ENCODE measurements around the gene VAV1. TPM values are rescaled to one million over a fixed set of nuclear protein-coding genes. Genes with fewer than 3 reads are reported as not detected.

Gene VAV1
- total RNA-seq, 1 experiment from 2014 or later = 0.83 TPM

DNA sequence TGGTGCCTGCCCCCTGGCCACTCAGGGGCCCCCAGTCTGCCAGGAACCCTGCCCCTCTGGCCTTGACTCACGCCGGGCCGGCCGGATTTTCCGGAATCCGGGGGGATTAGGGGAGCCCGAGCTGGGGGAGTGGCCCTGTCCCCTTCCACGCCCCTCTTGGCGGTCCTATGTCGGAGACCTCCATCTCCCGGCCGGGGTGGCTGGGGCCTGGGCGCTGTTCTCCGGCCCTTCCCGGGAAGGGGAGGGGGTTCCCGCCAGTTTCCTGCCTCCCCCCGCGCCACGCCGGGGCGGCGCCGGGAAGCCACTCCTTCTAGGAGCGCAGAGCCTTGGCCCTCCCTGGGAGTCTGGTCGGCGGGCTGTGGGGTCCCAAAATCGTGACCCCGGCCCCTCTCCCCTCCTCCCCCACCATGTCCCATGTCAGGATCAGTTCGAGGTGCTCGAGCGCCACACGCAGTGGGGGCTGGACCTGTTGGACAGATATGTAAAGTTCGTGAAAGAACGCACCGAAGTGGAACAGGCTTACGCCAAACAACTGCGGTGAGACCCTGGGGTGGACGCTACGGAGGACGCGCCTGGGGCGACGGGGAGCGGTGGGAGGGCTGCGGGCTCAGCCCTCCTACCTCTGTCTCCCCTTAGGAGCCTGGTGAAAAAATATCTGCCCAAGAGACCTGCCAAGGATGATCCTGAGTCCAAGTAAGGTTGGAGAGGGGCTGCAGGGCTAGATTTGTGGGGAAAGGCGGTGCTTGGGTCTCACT, 31.7 kb upstream of the VAV1 start:
- ATAC-seq (peak; percentile 2; the same call in 1 of the 2 replicates), DNase-seq (ENCODE audit: low spot score) (peak; percentile 75)
- Mint-ChIP-seq H3K27ac (peak overlapping the region; percentile 87), H3K27me3 (ENCODE audit: low read depth) (no peaks in the 10 kb centered on the region), H3K4me3 (peak overlapping the region; percentile 84), H3K9me3 (no peaks in the 10 kb centered on the region), H3K36me3 (peaks cover 28% of the 10 kb centered on the region), H3K4me1 (peaks cover 51% of the 10 kb centered on the region)
- POLR2A ChIA-PET = interaction anchor here (1.0 to 3.9 kb wide), 2 partner anchors 12 to 26 kb away, joined by 5 to 29 read pairs; partner anchors contain the start of gene SH2D3A
- TF ChIP-seq SOX15 (CRISPR knock-in tag; IDR thresholded peaks at IDR 0.05) (no peak), IRF1 (CRISPR knock-in tag; IDR thresholded peaks at IDR 0.05) (no peak), ZNF425 (CRISPR knock-in tag; conservative IDR thresholded peaks at IDR 0.05) (no peak), ATF1 (CRISPR knock-in tag; IDR thresholded peaks at IDR 0.05) (no peak), ETV6 (CRISPR knock-in tag; IDR thresholded peaks at IDR 0.05) (no peak), EMX1 (CRISPR knock-in tag; IDR thresholded peaks at IDR 0.05) (no peak), PRRX2 (CRISPR knock-in tag; IDR thresholded peaks at IDR 0.05) (no peak), ZNF219 (CRISPR knock-in tag; IDR thresholded peaks at IDR 0.05; ENCODE audit: borderline replicate concordance) (no peak), E2F5 (CRISPR knock-in tag; IDR thresholded peaks at IDR 0.05) (0 out of 2 replicates have a peak, but pooled peaks have one; percentile 41), SMAD4 (CRISPR knock-in tag; IDR thresholded peaks at IDR 0.05) (no peak), SP1 (CRISPR knock-in tag; conservative IDR thresholded peaks at IDR 0.05) (0 out of 2 replicates have a peak, but pooled peaks have one; percentile 36)
- CTCF ChIA-PET = interaction anchor here (1.0 to 1.1 kb wide), 2 partner anchors 12 to 224 kb away, joined by 3 to 8 read pairs; no protein-coding TSS in a partner anchor

DNA sequence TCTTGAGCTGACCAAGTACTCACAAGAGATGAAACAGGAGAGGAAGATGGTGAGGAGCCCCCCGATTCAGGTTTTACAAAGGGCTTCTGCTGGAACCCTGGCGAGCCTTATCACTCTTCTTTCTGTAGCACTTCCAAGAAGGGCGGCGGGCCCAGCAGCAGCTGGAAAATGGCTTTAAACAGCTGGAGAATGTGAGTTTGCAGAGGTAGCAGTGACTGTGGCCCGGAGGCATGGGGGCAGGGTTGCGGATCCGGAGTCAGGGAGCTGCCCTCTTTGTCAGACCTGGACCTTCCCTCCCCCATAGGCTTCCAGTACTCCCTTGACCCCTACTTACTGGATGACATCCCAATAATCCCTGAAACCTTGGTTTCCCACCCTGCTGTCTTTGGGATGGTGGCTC, 29.4 kb upstream of the VAV1 start:
- peak overlapping the region; percentile 25 for H3K4me3 Mint-ChIP-seq
- H3K9me3 Mint-ChIP-seq = no peaks in the 10 kb centered on the region
- H3K36me3 Mint-ChIP-seq = peaks cover 46% of the 10 kb centered on the region
- no peaks in the 10 kb centered on the region for H3K27me3 Mint-ChIP-seq (ENCODE audit: low read depth)
- no peak for ATAC-seq
- DNase-seq (ENCODE audit: low spot score) = no peak
- peak overlapping the region; percentile 93 for H3K27ac Mint-ChIP-seq
- H3K4me1 Mint-ChIP-seq = peaks cover 42% of the 10 kb centered on the region
- ChIA-PET POLR2A (interaction anchor here (1.4 kb wide), 1 partner anchor 9 kb away, joined by 6 read pairs; no protein-coding TSS in a partner anchor), CTCF (no interaction called here)
- TF ChIP-seq, protein P1, sequence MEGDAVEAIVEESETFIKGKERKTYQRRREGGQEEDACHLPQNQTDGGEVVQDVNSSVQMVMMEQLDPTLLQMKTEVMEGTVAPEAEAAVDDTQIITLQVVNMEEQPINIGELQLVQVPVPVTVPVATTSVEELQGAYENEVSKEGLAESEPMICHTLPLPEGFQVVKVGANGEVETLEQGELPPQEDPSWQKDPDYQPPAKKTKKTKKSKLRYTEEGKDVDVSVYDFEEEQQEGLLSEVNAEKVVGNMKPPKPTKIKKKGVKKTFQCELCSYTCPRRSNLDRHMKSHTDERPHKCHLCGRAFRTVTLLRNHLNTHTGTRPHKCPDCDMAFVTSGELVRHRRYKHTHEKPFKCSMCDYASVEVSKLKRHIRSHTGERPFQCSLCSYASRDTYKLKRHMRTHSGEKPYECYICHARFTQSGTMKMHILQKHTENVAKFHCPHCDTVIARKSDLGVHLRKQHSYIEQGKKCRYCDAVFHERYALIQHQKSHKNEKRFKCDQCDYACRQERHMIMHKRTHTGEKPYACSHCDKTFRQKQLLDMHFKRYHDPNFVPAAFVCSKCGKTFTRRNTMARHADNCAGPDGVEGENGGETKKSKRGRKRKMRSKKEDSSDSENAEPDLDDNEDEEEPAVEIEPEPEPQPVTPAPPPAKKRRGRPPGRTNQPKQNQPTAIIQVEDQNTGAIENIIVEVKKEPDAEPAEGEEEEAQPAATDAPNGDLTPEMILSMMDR (IDR thresholded peaks at IDR 0.05) = no peak
- no peak for TF ChIP-seq ARID4B (CRISPR knock-in tag; IDR thresholded peaks at IDR 0.05; ENCODE audit: borderline replicate concordance)
- TF ChIP-seq, protein P2, sequence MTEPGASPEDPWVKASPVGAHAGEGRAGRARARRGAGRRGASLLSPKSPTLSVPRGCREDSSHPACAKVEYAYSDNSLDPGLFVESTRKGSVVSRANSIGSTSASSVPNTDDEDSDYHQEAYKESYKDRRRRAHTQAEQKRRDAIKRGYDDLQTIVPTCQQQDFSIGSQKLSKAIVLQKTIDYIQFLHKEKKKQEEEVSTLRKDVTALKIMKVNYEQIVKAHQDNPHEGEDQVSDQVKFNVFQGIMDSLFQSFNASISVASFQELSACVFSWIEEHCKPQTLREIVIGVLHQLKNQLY (CRISPR knock-in tag; IDR thresholded peaks at IDR 0.05) = no peak
- TF ChIP-seq, protein P3, sequence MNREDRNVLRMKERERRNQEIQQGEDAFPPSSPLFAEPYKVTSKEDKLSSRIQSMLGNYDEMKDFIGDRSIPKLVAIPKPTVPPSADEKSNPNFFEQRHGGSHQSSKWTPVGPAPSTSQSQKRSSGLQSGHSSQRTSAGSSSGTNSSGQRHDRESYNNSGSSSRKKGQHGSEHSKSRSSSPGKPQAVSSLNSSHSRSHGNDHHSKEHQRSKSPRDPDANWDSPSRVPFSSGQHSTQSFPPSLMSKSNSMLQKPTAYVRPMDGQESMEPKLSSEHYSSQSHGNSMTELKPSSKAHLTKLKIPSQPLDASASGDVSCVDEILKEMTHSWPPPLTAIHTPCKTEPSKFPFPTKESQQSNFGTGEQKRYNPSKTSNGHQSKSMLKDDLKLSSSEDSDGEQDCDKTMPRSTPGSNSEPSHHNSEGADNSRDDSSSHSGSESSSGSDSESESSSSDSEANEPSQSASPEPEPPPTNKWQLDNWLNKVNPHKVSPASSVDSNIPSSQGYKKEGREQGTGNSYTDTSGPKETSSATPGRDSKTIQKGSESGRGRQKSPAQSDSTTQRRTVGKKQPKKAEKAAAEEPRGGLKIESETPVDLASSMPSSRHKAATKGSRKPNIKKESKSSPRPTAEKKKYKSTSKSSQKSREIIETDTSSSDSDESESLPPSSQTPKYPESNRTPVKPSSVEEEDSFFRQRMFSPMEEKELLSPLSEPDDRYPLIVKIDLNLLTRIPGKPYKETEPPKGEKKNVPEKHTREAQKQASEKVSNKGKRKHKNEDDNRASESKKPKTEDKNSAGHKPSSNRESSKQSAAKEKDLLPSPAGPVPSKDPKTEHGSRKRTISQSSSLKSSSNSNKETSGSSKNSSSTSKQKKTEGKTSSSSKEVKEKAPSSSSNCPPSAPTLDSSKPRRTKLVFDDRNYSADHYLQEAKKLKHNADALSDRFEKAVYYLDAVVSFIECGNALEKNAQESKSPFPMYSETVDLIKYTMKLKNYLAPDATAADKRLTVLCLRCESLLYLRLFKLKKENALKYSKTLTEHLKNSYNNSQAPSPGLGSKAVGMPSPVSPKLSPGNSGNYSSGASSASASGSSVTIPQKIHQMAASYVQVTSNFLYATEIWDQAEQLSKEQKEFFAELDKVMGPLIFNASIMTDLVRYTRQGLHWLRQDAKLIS (CRISPR knock-in tag; IDR thresholded peaks at IDR 0.05; ENCODE audit: borderline replicate concordance) = no peak
- TF ChIP-seq ZNF512 (CRISPR knock-in tag; IDR thresholded peaks at IDR 0.05; ENCODE audit: borderline replicate concordance) = no peak
